ENCODE measurements around the gene CMSS1.

Gene CMSS1

GRCh38 chr3:99961756-99962515 is 144.3 kb downstream of the CMSS1 start:
- Histone ChIP-seq H2AFZ (ENCODE audit: low read length) (no peak overlapping the region), H3K27ac (ENCODE audit: low read length) (no peak overlapping the region), H3F3A (ENCODE audit: insufficient read depth, low read length) (no peaks in the 10 kb centered on the region), H4K20me1 (ENCODE audit: insufficient read depth, low read length) (no peaks in the 10 kb centered on the region), H3K27me3 (replicated peaks; ENCODE audit: insufficient read depth, low read length) (no peaks in the 10 kb centered on the region), H3K79me2 (ENCODE audit: low read length) (no peaks in the 10 kb centered on the region), H3K9ac (ENCODE audit: low read length) (no peak overlapping the region), H3K9me2 (replicated peaks; ENCODE audit: insufficient read depth, low read length) (no peaks in the 10 kb centered on the region), H3K9me3 (replicated peaks; ENCODE audit: insufficient read depth, low read length) (no peaks in the 10 kb centered on the region), H3K4me2 (ENCODE audit: low read depth, low read length) (no peak overlapping the region), H3K4me1 (ENCODE audit: low read length) (0 out of 2 replicates have a peak, but pooled peaks cover 3% of the 10 kb centered on the region), H3K36me3 (replicated peaks; ENCODE audit: insufficient read depth, low read length) (no peaks in the 10 kb centered on the region), H3K4me3 (ENCODE audit: low read length) (no peak overlapping the region)
- no peak for DNase-seq
- TF ChIP-seq EZH2phosphoT487 (IDR thresholded peaks at IDR 0.05; ENCODE audit: low read length) (no peak), EZH2 (optimal IDR thresholded peaks at IDR 0.05; ENCODE audit: low read depth, low read length) (no peak), CTCF (IDR thresholded peaks at IDR 0.05; ENCODE audit: low read length) (no peak)

- TF ChIP-seq EZH2phosphoT487 (IDR thresholded peaks at IDR 0.05; ENCODE audit: low read length) (no peak), EZH2 (optimal IDR thresholded peaks at IDR 0.05; ENCODE audit: low read depth, low read length) (no peak), CTCF (IDR thresholded peaks at IDR 0.05; ENCODE audit: low read length) (no peak)
- Histone ChIP-seq H3K9ac (ENCODE audit: low read length) (no peak overlapping the region), H3K36me3 (replicated peaks; ENCODE audit: insufficient read depth, low read length) (no peaks in the 10 kb centered on the region), H3K4me2 (ENCODE audit: low read depth, low read length) (no peak overlapping the region), H2AFZ (ENCODE audit: low read length) (no peak overlapping the region), H3K4me3 (ENCODE audit: low read length) (no peak overlapping the region), H3K9me2 (replicated peaks; ENCODE audit: insufficient read depth, low read length) (no peaks in the 10 kb centered on the region), H3K9me3 (replicated peaks; ENCODE audit: insufficient read depth, low read length) (no peaks in the 10 kb centered on the region), H4K20me1 (ENCODE audit: insufficient read depth, low read length) (no peaks in the 10 kb centered on the region), H3K79me2 (ENCODE audit: low read length) (no peaks in the 10 kb centered on the region), H3K27ac (ENCODE audit: low read length) (no peak overlapping the region), H3K27me3 (replicated peaks; ENCODE audit: insufficient read depth, low read length) (no peaks in the 10 kb centered on the region), H3F3A (ENCODE audit: insufficient read depth, low read length) (no peaks in the 10 kb centered on the region), H3K4me1 (ENCODE audit: low read length) (0 out of 2 replicates have a peak, but pooled peaks cover 3% of the 10 kb centered on the region)
- no peak for DNase-seq
Observed at GRCh38 chr3:99962703-99963102, 145.0 kb downstream of the CMSS1 start.

- Histone ChIP-seq H3K9ac (ENCODE audit: low read length) (no peak overlapping the region), H3F3A (ENCODE audit: insufficient read depth, low read length) (no peaks in the 10 kb centered on the region), H3K4me1 (ENCODE audit: low read length) (0 out of 2 replicates have a peak, but pooled peaks cover 3% of the 10 kb centered on the region), H3K4me3 (ENCODE audit: low read length) (no peak overlapping the region), H4K20me1 (ENCODE audit: insufficient read depth, low read length) (no peaks in the 10 kb centered on the region), H3K27me3 (replicated peaks; ENCODE audit: insufficient read depth, low read length) (no peaks in the 10 kb centered on the region), H3K9me3 (replicated peaks; ENCODE audit: insufficient read depth, low read length) (no peaks in the 10 kb centered on the region), H3K9me2 (replicated peaks; ENCODE audit: insufficient read depth, low read length) (no peaks in the 10 kb centered on the region), H2AFZ (ENCODE audit: low read length) (no peak overlapping the region), H3K27ac (ENCODE audit: low read length) (no peak overlapping the region), H3K79me2 (ENCODE audit: low read length) (no peaks in the 10 kb centered on the region), H3K4me2 (ENCODE audit: low read depth, low read length) (no peak overlapping the region), H3K36me3 (replicated peaks; ENCODE audit: insufficient read depth, low read length) (no peaks in the 10 kb centered on the region)
- no peak for DNase-seq
- TF ChIP-seq CTCF (IDR thresholded peaks at IDR 0.05; ENCODE audit: low read length) (no peak), EZH2phosphoT487 (IDR thresholded peaks at IDR 0.05; ENCODE audit: low read length) (no peak), EZH2 (optimal IDR thresholded peaks at IDR 0.05; ENCODE audit: low read depth, low read length) (no peak)
Observed at GRCh38 chr3:99965077-99965476, 147.4 kb downstream of the CMSS1 start.

All from MM.1S (cell line).